Adrenal gland (tissue), 5 donors: ENCODE measurements around the gene CNIH2.

ENCODE experiments used
- CTCF ChIP-seq, 6 experiments: fragments of 450-650 bp in 4 of 6; fragments of 200-600 bp in 2 of 6; sonication (generic) in 1 of 6; IDR thresholded peaks; 1 replicate in 5 of 6; 2 replicates in 1 of 6; pipeline versions ENCODE4 v1.5.1 to v1.8.0; 2016 to 2021; ENCODE audit warnings: antibody characterized with exemption in 6 of 6, mild to moderate bottlenecking in 2 of 6, moderate library complexity in 1 of 6
- POLR2A ChIP-seq, 2 donors: fragments of 450-650 bp; IDR thresholded peaks; one replicate each; pipeline ENCODE4 v1.6.1; 2017; ENCODE audit warnings: antibody characterized with exemption in 2 of 2, mild to moderate bottlenecking in 2 of 2, moderate library complexity in 1 of 2
- donor health status: DM: no; HTN: no; CAD: no.

- TF ChIP-seq CTCF (IDR thresholded peaks at IDR 0.05) = no peak
- no peak for TF ChIP-seq POLR2A (IDR thresholded peaks at IDR 0.05)
These were observed 38.5 kb upstream of the CNIH2 start for GRCh38 chr11:66239511-66239910.
